HAP-1 (cell line): ENCODE results near the gene VWC2L.

ENCODE experiments used
- DNase-seq, 2 experiments: peaks; one replicate each; pipeline ENCODE4 v3.0.0-alpha.2; 2016 to 2020; ENCODE audit warnings: low spot score in 2 of 2
- H3K27me3 ChIP-seq: fragments of 250-450 bp; sonication (Bioruptor Pico); 2 replicates; pipeline ENCODE4 v1.5.1; 2020; ENCODE audit warnings: low read depth, mild to moderate bottlenecking, moderate library complexity
- H3K36me3 ChIP-seq: fragments of 250-450 bp; sonication (Bioruptor Pico); replicated peaks from 2 replicates; pipeline ENCODE4 v1.5.1; 2020; ENCODE audit warnings: mild to moderate bottlenecking
- H3K4me1 ChIP-seq: fragments of 250-450 bp; sonication (Bioruptor Pico); 2 replicates; pipeline ENCODE4 v1.5.1; 2020; ENCODE audit warnings: mild to moderate bottlenecking
- H3K4me3 ChIP-seq: fragments of 250-450 bp; sonication (Bioruptor Pico); 2 replicates; pipeline ENCODE4 v1.5.1; 2020; ENCODE audit warnings: mild to moderate bottlenecking, moderate library complexity
- H3K9me3 ChIP-seq: fragments of 250-450 bp; sonication (Bioruptor Pico); 2 replicates; pipeline ENCODE4 v1.5.1; 2020; ENCODE audit warnings: mild to moderate bottlenecking, moderate library complexity
- in situ Hi-C: fragments of 300-500 bp; cut with MboI; formaldehyde crosslinking; loops from 3 replicates; pipeline ENCODE4 v1.14.3; 2020; ENCODE audit warnings: low sequenced_read_pairs, inconsistent platforms, mixed read lengths

The VWC2L gene

DNA sequence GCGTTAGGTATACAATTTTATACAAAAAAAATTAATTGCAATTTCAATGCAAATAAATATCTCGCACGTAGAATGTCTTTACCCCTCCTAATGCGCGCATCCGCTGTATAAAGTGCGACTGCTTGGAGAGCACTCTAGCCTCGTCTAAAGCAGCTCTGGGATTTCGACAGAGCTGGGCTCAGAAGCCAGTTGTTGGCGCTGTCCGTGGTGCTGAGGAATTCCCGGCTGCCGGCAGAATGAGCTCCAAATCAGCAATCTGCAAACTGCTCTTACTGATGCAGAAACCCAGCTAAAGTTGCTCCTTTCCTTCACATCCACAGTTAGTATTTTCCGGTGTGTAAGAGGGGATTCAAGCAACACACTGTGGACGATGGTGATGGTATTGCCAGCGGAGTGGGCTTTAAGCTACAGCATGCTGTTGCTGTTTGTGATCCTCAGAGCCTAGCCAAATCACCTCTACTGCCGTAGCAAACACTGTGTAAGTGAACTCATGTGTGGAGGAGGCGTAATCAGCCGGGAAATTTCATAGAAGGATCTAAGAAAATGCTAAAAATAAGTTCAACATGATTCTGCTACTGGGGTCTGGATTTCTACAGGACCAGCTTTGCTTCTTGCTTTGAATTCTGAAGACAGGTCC lies at the start of gene VWC2L:
Gene VWC2L (plus strand): TSS at position 137 of the 637 bp plus-strand sequence. CDS start 3,140 bp downstream, outside the sequence.
- H3K36me3 ChIP-seq: no peaks in the 10 kb centered on the region
- peak; percentile 42 to 82 for DNase-seq
- in situ Hi-C loops: no loop called here
- H3K27me3 ChIP-seq: no peaks in the 10 kb centered on the region
- H3K4me1 ChIP-seq: no peaks in the 10 kb centered on the region
- H3K4me3 ChIP-seq: no peak within 1 kb of the TSS
- no peaks in the 10 kb centered on the region for H3K9me3 ChIP-seq

DNA sequence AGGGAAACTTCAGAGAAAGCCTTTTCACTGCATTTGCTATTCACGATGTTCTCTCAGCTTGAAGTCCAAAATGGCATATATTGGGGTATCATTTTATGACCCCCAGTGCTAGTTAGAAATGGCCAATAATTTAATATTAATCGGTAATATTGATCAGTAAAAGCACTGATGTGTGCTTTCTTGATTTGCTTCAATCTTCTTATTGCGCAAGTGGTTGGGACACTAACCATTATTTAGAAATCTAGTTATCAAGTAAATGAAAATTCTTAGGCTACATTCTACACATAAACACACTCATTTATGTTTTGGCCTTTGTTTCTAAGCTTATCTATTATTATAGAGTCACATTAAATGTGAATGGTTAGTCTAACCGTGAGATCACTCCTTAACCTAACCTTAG lies 49.7 kb upstream of the VWC2L start:
- no peak for DNase-seq
- H3K4me1 ChIP-seq: no peaks in the 10 kb centered on the region
- no peak overlapping the region for H3K4me3 ChIP-seq
- no peaks in the 10 kb centered on the region for H3K9me3 ChIP-seq
- in situ Hi-C loops: no loop called here
- H3K36me3 ChIP-seq: no peaks in the 10 kb centered on the region
- no peaks in the 10 kb centered on the region for H3K27me3 ChIP-seq

- Histone ChIP-seq H3K4me3 (no peak overlapping the region), H3K27me3 (no peaks in the 10 kb centered on the region), H3K36me3 (no peaks in the 10 kb centered on the region), H3K9me3 (no peaks in the 10 kb centered on the region), H3K4me1 (no peaks in the 10 kb centered on the region)
- DNase-seq: no peak
- in situ Hi-C loops: no loop called here
Measured at GRCh38 chr2:214365549-214365948, 45.3 kb upstream of the VWC2L start.

DNA sequence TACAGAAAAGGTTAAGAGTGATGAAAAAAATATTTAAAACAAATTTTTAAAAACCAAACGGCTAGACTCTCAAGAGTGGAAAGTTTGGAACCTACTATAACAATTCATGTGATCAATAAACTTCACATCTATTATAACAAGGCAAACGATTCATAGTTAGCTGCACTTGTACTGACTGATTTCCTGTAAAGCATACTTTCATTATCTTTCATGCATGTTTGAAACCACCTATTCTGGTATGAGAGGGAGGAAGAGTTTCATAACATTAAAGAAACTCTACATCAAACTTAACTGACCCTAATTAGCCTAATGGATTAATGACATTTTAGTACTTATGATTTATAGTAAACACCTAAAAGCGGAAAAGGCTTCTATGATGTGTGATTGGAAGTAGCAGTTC lies 43.7 kb upstream of the VWC2L start:
- no peak for DNase-seq
- in situ Hi-C loops: no loop called here
- no peaks in the 10 kb centered on the region for H3K4me1 ChIP-seq

DNA sequence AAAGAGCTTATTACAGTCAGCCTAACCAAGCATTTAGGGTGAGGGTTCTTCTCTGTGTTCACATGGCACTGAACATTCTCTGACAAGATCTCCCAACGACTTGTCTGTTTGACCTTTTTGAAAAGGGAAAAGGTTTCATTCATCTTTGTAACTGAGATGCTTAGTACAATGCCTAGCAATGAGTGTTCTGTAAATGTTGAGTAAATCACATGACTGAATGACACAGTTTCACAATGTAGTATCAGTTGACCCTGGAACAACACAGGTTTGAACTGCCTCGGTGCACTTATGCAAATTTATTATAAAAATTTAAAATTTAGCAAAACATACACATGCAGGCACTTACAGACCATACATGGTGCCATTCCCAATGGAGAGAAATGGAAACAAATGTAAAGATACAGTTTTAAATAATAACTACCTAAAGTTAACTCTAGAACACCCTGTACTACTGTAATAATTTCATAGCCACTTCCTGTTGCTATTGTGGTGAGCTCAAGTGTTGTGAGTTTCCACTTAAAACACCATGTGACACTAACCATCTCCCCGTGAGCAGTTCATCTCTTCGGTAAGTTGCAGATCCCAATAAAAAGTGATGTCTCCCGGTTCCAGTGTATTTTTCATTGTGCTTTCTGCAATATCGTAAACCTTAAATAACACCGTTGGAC lies 34.1 kb upstream of the VWC2L start:
- H3K4me3 ChIP-seq: no peak overlapping the region
- H3K4me1 ChIP-seq: no peaks in the 10 kb centered on the region
- H3K27me3 ChIP-seq: no peaks in the 10 kb centered on the region
- no peaks in the 10 kb centered on the region for H3K36me3 ChIP-seq
- no peak for DNase-seq
- in situ Hi-C loops: no loop called here
- H3K9me3 ChIP-seq: no peaks in the 10 kb centered on the region

More for the DNA sequence above, 43.7 kb upstream of the VWC2L start:
- Histone ChIP-seq H3K9me3 (no peaks in the 10 kb centered on the region), H3K4me3 (no peak overlapping the region), H3K27me3 (no peaks in the 10 kb centered on the region), H3K36me3 (no peaks in the 10 kb centered on the region)

GRCh38 chr2:214377286-214377624 lies 33.6 kb upstream of the VWC2L start:
- DNase-seq: no peak
- Histone ChIP-seq H3K4me3 (no peak overlapping the region), H3K36me3 (no peaks in the 10 kb centered on the region), H3K27me3 (no peaks in the 10 kb centered on the region), H3K9me3 (no peaks in the 10 kb centered on the region), H3K4me1 (no peaks in the 10 kb centered on the region)
- in situ Hi-C loops: no loop called here

DNA sequence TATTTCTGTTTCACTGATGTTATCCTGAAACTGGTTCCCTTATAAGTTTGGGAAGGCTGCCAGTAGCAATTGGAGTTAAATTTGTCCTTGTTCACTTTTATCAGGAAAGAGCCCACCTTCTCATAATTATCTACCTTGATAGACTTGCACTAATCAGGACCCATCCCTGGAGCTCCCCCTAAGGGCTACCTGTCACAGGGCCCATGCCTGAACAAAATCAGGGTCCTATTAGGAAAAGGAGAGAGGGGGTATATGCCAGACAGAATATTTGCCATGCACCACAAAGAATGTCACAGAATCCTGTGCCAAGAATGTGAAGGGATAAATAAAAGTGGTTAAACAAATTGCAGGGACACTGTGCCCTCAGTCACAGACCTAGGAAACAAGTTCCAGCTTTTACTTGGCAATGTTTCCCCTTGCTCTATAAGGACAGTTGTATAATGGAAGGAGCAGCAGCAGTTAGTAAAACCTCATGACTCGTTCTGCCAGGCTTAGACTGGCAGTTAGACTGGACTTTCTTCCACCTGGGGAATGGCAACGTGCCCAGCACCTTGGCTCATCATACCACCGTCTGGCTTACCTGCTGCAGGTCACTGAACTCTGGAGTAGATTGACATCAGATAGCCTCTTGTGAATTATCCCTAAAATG lies 32.3 kb upstream of the VWC2L start:
- no peaks in the 10 kb centered on the region for H3K36me3 ChIP-seq
- no peak overlapping the region for H3K4me3 ChIP-seq
- H3K9me3 ChIP-seq: no peaks in the 10 kb centered on the region
- H3K4me1 ChIP-seq: no peaks in the 10 kb centered on the region
- no peaks in the 10 kb centered on the region for H3K27me3 ChIP-seq
- in situ Hi-C loops: no loop called here
- no peak for DNase-seq

GRCh38 chr2:214379227-214379626 lies 31.6 kb upstream of the VWC2L start:
- H3K9me3 ChIP-seq: no peaks in the 10 kb centered on the region
- H3K36me3 ChIP-seq: no peaks in the 10 kb centered on the region
- no peaks in the 10 kb centered on the region for H3K4me1 ChIP-seq
- H3K4me3 ChIP-seq: no peak overlapping the region
- H3K27me3 ChIP-seq: no peaks in the 10 kb centered on the region
- in situ Hi-C loops: no loop called here
- DNase-seq: no peak

- no peaks in the 10 kb centered on the region for H3K9me3 ChIP-seq
- no peaks in the 10 kb centered on the region for H3K36me3 ChIP-seq
- H3K4me1 ChIP-seq: no peaks in the 10 kb centered on the region
- in situ Hi-C loops: no loop called here
- H3K27me3 ChIP-seq: no peaks in the 10 kb centered on the region
- DNase-seq: no peak
- H3K4me3 ChIP-seq: no peak overlapping the region
Measured at GRCh38 chr2:214380681-214381080, 30.2 kb upstream of the VWC2L start.

DNA sequence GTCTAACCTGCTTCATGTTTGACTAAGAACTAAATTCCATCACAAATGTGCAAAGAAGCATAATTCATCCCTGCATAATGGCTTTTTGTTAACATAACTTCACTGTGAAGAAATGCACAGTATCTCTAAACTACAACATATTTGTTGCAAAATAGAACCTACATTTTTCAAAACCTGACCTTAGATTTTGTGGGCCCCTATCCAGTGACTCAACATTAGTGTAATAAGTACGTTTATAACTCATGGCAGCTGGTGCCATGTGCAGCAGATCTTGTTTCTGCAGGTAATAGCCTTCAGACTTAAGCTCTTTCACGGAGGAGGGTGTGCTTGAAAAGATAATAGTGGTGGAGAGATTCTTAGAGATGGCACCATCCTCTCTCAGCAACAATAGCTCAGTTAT lies 28.6 kb upstream of the VWC2L start:
- H3K27me3 ChIP-seq: no peaks in the 10 kb centered on the region
- H3K4me1 ChIP-seq: no peaks in the 10 kb centered on the region
- H3K9me3 ChIP-seq: no peaks in the 10 kb centered on the region
- in situ Hi-C loops: no loop called here
- no peak for DNase-seq
- no peaks in the 10 kb centered on the region for H3K36me3 ChIP-seq
- H3K4me3 ChIP-seq: no peak overlapping the region

- no peaks in the 10 kb centered on the region for H3K9me3 ChIP-seq
- no peaks in the 10 kb centered on the region for H3K36me3 ChIP-seq
- DNase-seq: no peak
- no peak overlapping the region for H3K4me3 ChIP-seq
- H3K4me1 ChIP-seq: no peaks in the 10 kb centered on the region
- no peaks in the 10 kb centered on the region for H3K27me3 ChIP-seq
- in situ Hi-C loops: no loop called here
Measured at GRCh38 chr2:214386720-214387119, 24.1 kb upstream of the VWC2L start.

DNA sequence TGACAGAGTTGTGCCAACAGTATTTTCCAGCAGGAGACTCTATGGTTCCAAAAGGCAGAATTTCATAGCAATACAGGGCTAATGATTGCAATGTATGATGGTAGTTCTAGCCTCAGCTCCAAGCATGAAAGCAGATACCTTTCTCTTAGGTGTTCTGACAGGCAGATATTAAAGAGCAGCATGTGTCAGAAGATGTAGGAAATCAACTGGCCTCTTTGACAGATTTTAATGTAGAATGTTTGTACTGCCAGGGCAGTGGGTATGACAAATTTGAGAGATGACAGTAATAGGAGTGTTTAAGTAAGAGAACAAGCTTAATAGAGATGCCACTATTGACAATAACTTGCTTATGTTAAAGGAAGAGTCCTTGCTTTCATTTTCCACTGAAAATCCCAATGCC lies 21.5 kb upstream of the VWC2L start:
- H3K9me3 ChIP-seq: no peaks in the 10 kb centered on the region
- no peaks in the 10 kb centered on the region for H3K4me1 ChIP-seq
- in situ Hi-C loops: no loop called here
- no peak for DNase-seq
- H3K4me3 ChIP-seq: no peak overlapping the region
- no peaks in the 10 kb centered on the region for H3K36me3 ChIP-seq
- no peaks in the 10 kb centered on the region for H3K27me3 ChIP-seq

DNA sequence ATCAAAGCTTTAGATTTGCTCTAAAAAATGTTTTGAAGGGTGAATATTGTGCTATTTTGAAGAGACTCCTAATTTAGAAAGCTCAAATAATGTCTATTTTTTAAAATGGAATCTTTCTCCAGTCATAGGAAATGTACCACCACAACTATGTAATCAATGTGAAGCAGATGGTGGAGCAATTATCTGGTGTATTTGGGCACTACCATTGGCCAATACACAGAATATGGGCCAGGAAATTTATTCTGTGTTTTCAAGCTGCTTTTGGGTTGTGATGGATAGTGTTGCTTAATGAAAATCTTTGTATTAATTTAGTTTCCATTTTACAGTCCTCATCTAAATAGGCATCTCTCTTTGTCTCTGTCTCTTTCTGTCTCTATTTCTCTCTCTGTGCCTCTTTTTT lies 17.1 kb upstream of the VWC2L start:
- Histone ChIP-seq H3K9me3 (no peaks in the 10 kb centered on the region), H3K4me3 (no peak overlapping the region), H3K36me3 (no peaks in the 10 kb centered on the region), H3K27me3 (no peaks in the 10 kb centered on the region), H3K4me1 (no peaks in the 10 kb centered on the region)
- in situ Hi-C loops: no loop called here
- no peak for DNase-seq

- Histone ChIP-seq H3K4me3 (no peak overlapping the region), H3K27me3 (no peaks in the 10 kb centered on the region), H3K4me1 (no peaks in the 10 kb centered on the region), H3K9me3 (no peaks in the 10 kb centered on the region), H3K36me3 (no peaks in the 10 kb centered on the region)
- no peak for DNase-seq
- in situ Hi-C loops: no loop called here
Measured at GRCh38 chr2:214395040-214395439, 15.8 kb upstream of the VWC2L start.
